ENCODE measurements around the gene WNT5A.

Gene WNT5A

GRCh38 chr3:55442861-55443260, 44.2 kb downstream of the WNT5A start:
- DNase-seq, result no peak

GRCh38 chr3:55441499-55441898, 45.6 kb downstream of the WNT5A start:
- DNase-seq, result no peak

- no peak for DNase-seq
These were observed 46.9 kb downstream of the WNT5A start for GRCh38 chr3:55440104-55440708.

GRCh38 chr3:55439657-55440056, 47.4 kb downstream of the WNT5A start:
- no peak for DNase-seq

GRCh38 chr3:55436644-55437043, 50.5 kb downstream of the WNT5A start:
- DNase-seq, result no peak

GRCh38 chr3:55435491-55435890, 51.6 kb downstream of the WNT5A start:
- no peak for DNase-seq

- peak; percentile 18 to 19 for DNase-seq
These were observed 52.3 kb downstream of the WNT5A start for GRCh38 chr3:55434789-55435188.

- no peak for DNase-seq
These were observed 56.1 kb downstream of the WNT5A start for GRCh38 chr3:55431041-55431440.

- DNase-seq, result no peak
These were observed 59.4 kb downstream of the WNT5A start for GRCh38 chr3:55427739-55428138.

GRCh38 chr3:55426486-55426885, 60.6 kb downstream of the WNT5A start:
- DNase-seq, result no peak

- DNase-seq, result no peak
These were observed 63.3 kb downstream of the WNT5A start for GRCh38 chr3:55423782-55424181.

- no peak for DNase-seq
These were observed 69.9 kb downstream of the WNT5A start for GRCh38 chr3:55417211-55417610.

GRCh38 chr3:55416331-55416821, 70.7 kb downstream of the WNT5A start:
- no peak for DNase-seq
